ENCODE measurements around the gene ADAMTS1.

The ADAMTS1 gene

GRCh38 chr21:26844258-26845065 is 747 bp downstream of the ADAMTS1 start:
- peak; percentile 49 for DNase-seq

GRCh38 chr21:26843933-26844257 is 1.3 kb downstream of the ADAMTS1 start:
- peak; percentile 61 for DNase-seq

- peak; percentile 96 for DNase-seq
Measured at GRCh38 chr21:26842974-26843932, 2.0 kb downstream of the ADAMTS1 start.

GRCh38 chr21:26842300-26842699 is 2.9 kb downstream of the ADAMTS1 start:
- peak; percentile 69 for DNase-seq

- peak; percentile 94 for DNase-seq
Measured at GRCh38 chr21:26840912-26841311, 4.3 kb downstream of the ADAMTS1 start.

- DNase-seq: no peak
Measured at GRCh38 chr21:26840201-26840600, 5.0 kb downstream of the ADAMTS1 start.

- peak; percentile 23 for DNase-seq
Measured at GRCh38 chr21:26837539-26837938, 7.7 kb downstream of the ADAMTS1 start.

GRCh38 chr21:26836528-26836927 is 8.7 kb downstream of the ADAMTS1 start:
- peak; percentile 13 for DNase-seq

- DNase-seq: no peak
Measured at GRCh38 chr21:26835714-26836265, 9.4 kb downstream of the ADAMTS1 start.

- DNase-seq: peak; percentile 85
Measured at GRCh38 chr21:26835027-26835713, 10.0 kb downstream of the ADAMTS1 start.

- DNase-seq: peak; percentile 44
Measured at GRCh38 chr21:26834181-26834905, 10.9 kb downstream of the ADAMTS1 start.

- no peak for DNase-seq
Measured at GRCh38 chr21:26833460-26833939, 11.7 kb downstream of the ADAMTS1 start.

GRCh38 chr21:26833011-26833410 is 12.2 kb downstream of the ADAMTS1 start:
- DNase-seq: no peak

GRCh38 chr21:26832546-26832945 is 12.7 kb downstream of the ADAMTS1 start:
- no peak for DNase-seq

GRCh38 chr21:26826801-26827200 is 18.4 kb downstream of the ADAMTS1 start:
- peak; percentile 39 for DNase-seq

GRCh38 chr21:26820509-26820908 is 24.7 kb downstream of the ADAMTS1 start:
- no peak for DNase-seq

- no peak for DNase-seq
Measured at GRCh38 chr21:26819740-26820324, 25.4 kb downstream of the ADAMTS1 start.

- DNase-seq: no peak
Measured at GRCh38 chr21:26818906-26819305, 26.3 kb downstream of the ADAMTS1 start.

GRCh38 chr21:26815197-26815596 is 30.0 kb downstream of the ADAMTS1 start:
- DNase-seq: no peak

- DNase-seq: no peak
Measured at GRCh38 chr21:26814386-26814785, 30.8 kb downstream of the ADAMTS1 start.

GRCh38 chr21:26813426-26813998 is 31.7 kb downstream of the ADAMTS1 start:
- DNase-seq: no peak

Data from EL (cell line).